GM18505 (cell line): ENCODE measurements around the gene UGT1A10.
"Not testable (repeated sequence)": the region's sequence is repeated elsewhere in the genome, so short reads cannot be mapped to it uniquely, and the experiment has no call there.

Experiments used
- ATAC-seq: cut with Tn5 transposase; IDR thresholded peaks from one replicate; pipeline ENCODE4 v1.9.1; 2021; ENCODE audit not compliant: unreplicated experiment
- POLR2A ChIP-seq: IDR thresholded peaks from 4 replicates; pipeline ENCODE4 v1.6.1; 2011; ENCODE audit warnings: borderline replicate concordance; ENCODE audit not compliant: insufficient read depth, insufficient read length; ENCODE audit errors: extremely low read depth

The UGT1A10 gene

GRCh38 chr2:233636306-233636705, at the start of gene UGT1A10:
TSS of gene UGT1A10 (plus strand) at chr2:233636448. CDS start at chr2:233636523, 75 bp downstream.
- ATAC-seq = not testable (repeated sequence)

DNA sequence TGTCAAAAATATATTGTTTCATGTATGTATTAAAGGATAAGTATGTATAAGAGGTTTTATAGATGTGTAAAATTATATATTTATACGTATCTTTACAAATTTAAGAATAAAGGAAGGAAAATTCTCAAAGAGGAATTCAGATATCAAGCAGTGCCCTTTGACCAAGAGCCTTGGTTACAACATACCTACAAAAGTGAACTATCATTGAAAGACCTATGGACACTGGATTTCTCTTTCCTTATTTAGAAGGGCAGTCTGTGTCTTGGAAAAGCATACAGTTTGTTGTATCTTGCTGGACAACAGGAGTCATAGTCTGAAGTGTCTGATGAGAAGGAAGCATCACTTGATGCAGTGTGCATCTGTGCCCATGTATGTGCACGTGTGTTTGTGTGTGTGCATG, 47.8 kb upstream of the UGT1A10 start:
- ATAC-seq = no peak
- no peak for TF ChIP-seq POLR2A

GRCh38 chr2:233592706-233593105, 43.5 kb upstream of the UGT1A10 start:
- ATAC-seq = not testable (repeated sequence)

GRCh38 chr2:233593201-233593600, 43.0 kb upstream of the UGT1A10 start:
- TF ChIP-seq POLR2A = no peak
- no peak for ATAC-seq

DNA sequence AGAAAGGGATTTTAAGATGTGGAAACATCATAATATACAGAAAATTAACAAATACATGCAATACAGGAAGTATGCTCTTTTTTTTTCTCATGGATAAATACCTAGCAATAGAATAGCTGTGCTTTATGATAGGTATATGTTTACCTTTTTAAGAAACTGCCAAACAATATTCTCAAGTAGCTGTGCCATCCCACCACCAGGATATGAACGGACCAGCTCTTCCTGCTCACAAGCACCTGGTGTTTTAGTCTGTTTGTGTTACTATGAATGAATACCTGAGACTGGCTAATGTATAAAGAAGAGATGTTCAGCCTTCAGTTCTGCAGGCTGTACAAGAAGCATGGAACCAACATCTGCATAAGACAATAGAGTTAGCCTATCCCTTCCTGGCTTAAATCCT, 38.7 kb upstream of the UGT1A10 start:
- TF ChIP-seq POLR2A = no peak
- no peak for ATAC-seq

- TF ChIP-seq POLR2A = no peak
- no peak for ATAC-seq
Observed at GRCh38 chr2:233598952-233599351, 37.3 kb upstream of the UGT1A10 start.

GRCh38 chr2:233600386-233600785, 35.9 kb upstream of the UGT1A10 start:
- TF ChIP-seq POLR2A = no peak
- no peak for ATAC-seq

DNA sequence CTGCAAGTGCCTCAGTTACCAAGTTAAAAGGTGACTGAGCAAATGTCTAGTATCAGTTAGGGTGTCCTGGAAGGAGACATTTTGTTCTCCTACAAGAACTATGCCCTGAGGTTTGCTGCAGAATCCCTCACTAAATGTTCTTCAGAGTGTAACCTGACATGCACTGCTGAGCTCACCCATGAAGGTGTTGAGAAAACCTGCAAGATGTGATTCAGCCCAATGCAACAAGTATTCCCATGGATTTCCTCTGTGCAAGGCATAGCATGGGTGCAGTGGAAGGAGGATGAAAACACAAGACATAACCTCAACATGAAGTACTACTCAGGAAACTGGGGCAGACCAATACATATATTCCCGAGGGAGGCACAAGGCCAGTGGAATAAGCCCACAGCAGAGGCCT, 34.2 kb upstream of the UGT1A10 start:
- no peak for ATAC-seq

DNA sequence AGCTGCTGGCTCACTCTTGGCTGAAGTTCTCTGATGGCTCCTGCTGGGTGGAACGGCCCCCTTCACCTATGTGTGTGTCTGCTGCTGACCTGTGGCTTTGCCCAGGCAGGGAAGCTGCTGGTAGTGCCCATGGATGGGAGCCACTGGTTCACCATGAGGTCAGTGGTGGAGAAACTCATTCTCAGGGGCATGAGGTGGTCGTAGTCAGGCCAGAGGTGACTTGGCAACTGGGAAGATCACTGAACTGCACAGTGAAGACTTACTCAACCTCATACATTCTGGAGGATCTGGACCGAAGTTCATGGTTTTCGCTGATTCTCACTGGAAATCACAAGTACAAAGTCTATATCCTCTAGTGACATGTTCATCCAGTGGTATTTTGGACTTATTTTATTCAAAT, 32.7 kb upstream of the UGT1A10 start:
- no peak for ATAC-seq
- no peak for TF ChIP-seq POLR2A

More for the DNA sequence above, 34.2 kb upstream of the UGT1A10 start:
- TF ChIP-seq POLR2A = no peak

DNA sequence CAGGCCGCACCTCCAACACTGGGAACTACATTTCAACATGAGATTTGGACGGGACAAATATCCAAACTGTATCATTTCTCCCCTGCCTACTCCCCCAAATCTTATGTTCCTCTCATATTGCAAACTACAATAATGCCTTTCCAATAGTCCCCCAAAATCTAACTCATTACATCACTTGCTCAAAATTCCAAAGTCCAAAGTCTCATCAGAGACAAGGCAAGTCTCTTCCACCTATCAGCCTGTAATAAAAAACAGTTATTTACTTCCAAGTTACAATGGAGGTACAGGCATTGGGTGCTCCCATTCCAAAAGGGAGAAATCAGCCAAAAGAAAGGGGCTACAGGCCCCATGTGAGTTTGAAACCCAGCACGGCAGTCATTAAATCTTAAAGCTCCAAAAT, 31.4 kb upstream of the UGT1A10 start:
- TF ChIP-seq POLR2A = no peak
- ATAC-seq = no peak

DNA sequence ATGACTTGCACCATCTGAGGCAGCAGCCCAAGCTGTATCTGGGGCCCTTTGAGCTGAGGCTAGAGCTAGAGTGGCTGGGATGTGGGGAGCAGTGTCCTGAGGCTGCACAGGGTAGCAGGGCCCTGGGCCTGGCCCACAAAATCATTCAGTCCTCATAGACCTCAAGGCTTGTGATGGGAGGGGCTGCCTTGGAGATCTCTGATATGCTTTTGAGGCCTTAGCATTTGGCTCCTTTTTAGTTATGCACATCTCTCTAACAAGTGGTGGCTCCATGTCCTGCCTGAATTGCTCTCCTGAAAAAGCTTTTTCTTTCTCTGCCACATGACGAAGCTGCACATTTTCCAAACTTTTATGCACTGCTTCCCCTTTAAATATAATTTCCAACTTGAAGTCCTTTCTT, 30.6 kb upstream of the UGT1A10 start:
- TF ChIP-seq POLR2A = no peak
- ATAC-seq = no peak

DNA sequence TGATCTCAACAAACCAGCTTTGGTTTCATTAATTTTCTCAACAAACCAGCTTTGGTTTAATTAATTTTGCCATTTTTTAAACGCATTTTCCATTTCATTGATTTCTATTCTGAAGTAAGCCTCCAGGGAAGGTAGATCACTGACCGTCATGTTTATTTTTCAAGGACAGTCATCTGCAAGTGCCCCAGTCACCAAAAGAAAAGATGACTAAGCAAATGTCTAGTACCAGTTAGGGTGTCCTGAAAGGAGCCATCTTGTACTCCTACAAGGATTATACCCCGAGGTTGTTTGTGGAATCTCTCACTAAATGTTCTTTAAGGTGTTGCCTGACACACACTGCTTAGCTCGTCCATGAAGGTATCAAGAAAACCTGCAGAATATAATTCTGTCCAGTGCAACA, 25.0 kb upstream of the UGT1A10 start:
- ATAC-seq = no peak
- TF ChIP-seq POLR2A = no peak

DNA sequence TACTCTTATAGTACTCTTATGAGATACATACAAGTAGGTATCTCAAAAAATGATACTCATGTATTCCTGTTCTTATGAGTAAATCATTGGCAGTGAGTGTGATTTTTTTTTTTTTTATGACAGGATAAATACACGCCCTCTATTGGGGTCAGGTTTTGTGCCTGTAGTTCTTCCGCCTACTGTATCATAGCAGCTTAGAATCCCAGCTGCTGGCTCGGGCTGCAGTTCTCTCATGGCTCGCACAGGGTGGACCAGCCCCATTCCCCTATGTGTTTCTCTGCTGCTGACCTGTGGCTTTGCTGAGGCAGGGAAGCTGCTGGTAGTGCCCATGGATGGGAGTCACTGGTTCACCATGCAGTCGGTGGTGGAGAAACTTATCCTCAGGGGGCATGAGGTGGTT, 18.8 kb upstream of the UGT1A10 start, which contains the start of gene UGT1A8:
Gene UGT1A8 (plus strand): TSS at position 158 of the 400 bp plus-strand sequence. CDS start 75 bp downstream, at position 233.
- not testable (repeated sequence) for ATAC-seq

- TF ChIP-seq POLR2A = no peak
- ATAC-seq = no peak
Observed at GRCh38 chr2:233620204-233620603, 16.0 kb upstream of the UGT1A10 start.

DNA sequence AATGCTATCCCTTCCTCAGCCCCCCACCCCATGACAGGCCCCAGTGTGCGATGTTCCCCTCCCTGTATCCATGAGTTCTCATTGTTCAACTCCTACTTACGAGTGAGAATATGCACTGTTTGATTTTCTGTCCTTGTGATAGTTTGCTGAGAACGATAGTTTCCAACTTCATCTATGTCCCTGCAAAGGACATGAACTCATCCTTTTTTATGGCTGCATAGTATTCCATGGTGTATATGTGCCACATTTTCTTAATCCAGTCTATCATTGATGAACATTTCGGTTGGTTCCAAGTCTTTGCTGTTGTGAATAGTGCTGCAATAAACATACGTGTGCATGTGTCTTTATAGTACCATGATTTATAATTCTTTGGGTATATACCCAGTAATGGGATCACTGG, 14.4 kb upstream of the UGT1A10 start:
- not testable (repeated sequence) for ATAC-seq
